ENCODE measurements around the gene OR7A10.
"Not testable (repeated sequence)": the region's sequence is repeated elsewhere in the genome, so short reads cannot be mapped to it uniquely, and the experiment has no call there.

Gene OR7A10

GRCh38 chr19:14792250-14792649 is 56.5 kb downstream of the OR7A10 start:
- not testable (repeated sequence) for DNase-seq

Data from MV-4-11 (cell line).